ENCODE measurements around the gene COL18A1. TPM values are rescaled to one million over a fixed set of nuclear protein-coding genes. Genes with fewer than 3 reads are reported as not detected.

COL18A1 gene
- total and polyA plus RNA-seq, 9 of the 15 experiments (the other 6 are each of a cell fraction or from before 2014, with no cell fraction given) = 0.14 to 16.4 (median 2.0) TPM

- DNase-seq (ENCODE audit: extremely low read depth in 1 of 4, low spot score in 3 of 4) (no peak), FAIRE-seq (no peak), ATAC-seq (no peak)
- in situ Hi-C loops (cut with MboI) (loop anchor here (5.0 kb wide), 1 partner anchor 350 kb away; no protein-coding TSS in a partner anchor), intact Hi-C loops (cut with micrococcal nuclease) (no loop called here)
- Histone ChIP-seq H3K27ac (ENCODE audit: extremely low read depth, low read depth, low read length) (no peak overlapping the region), H3K4me1 (replicated peaks in 1 of 2; ENCODE audit: control insufficient read depth in 2 of 2, insufficient read depth in 2 of 2, low read length in 2 of 2) (peaks cover 0 to 47% of the 10 kb centered on the region in 2 experiments; a peak in 3 of 5 replicates), H3K79me2 (ENCODE audit: control insufficient read depth, insufficient read depth, low read length) (no peaks in the 10 kb centered on the region), H3K9me3 (replicated peaks; ENCODE audit: control insufficient read depth, insufficient read depth, low read depth, low read length) (no peaks in the 10 kb centered on the region), H3K9me1 (ENCODE audit: control insufficient read depth, insufficient read depth, low read length) (peaks cover 3% of the 10 kb centered on the region), H4K20me1 (replicated peaks; ENCODE audit: control insufficient read depth, insufficient read depth, low read length) (peaks cover 52% of the 10 kb centered on the region), H2AFZ (ENCODE audit: low read depth, low read length) (no peak overlapping the region), H3K4me3 (no peak overlapping the region), H3K36me3 (ENCODE audit: control insufficient read depth, insufficient read depth, low read length) (no peaks in the 10 kb centered on the region), H3K9ac (ENCODE audit: insufficient read depth in 1 of 2, low read depth in 2 of 2, low read length in 2 of 2) (no peak overlapping the region), H3K4me2 (ENCODE audit: insufficient read depth, low read length) (no peak overlapping the region), H3K27me3 (ENCODE audit: control insufficient read depth in 2 of 2, insufficient read depth in 2 of 2, low read length in 2 of 2) (peaks cover 12 to 36% of the 10 kb centered on the region in 2 experiments; a peak in 4 of 5 replicates)
- POLR2A ChIA-PET = interaction anchor here (0.6 to 1.1 kb wide), 2 partner anchors 10 to 94 kb away, joined by 3 to 4 read pairs; no protein-coding TSS in a partner anchor
- TF ChIP-seq BRD9 (IDR thresholded peaks at IDR 0.05; ENCODE audit: low read depth, partially characterized antibody) = no peak
- no peak for TF ChIP-seq CHD1 (IDR thresholded peaks at IDR 0.05; ENCODE audit: low read length)
- no peak for TF ChIP-seq ZBTB26 (CRISPR knock-in tag; IDR thresholded peaks at IDR 0.05)
- TF ChIP-seq CLOCK (CRISPR knock-in tag; IDR thresholded peaks at IDR 0.05; ENCODE audit: borderline replicate concordance) = no peak
- TF ChIP-seq ETS2 (tag; IDR thresholded peaks at IDR 0.05; ENCODE audit: borderline replicate concordance, poor library complexity, severe bottlenecking) = no peak
- TF ChIP-seq SMARCB1 (IDR thresholded peaks at IDR 0.05; ENCODE audit: insufficient read length, low read depth) = no peak
- no peak for TF ChIP-seq CC2D1A (IDR thresholded peaks at IDR 0.05)
- TF ChIP-seq E2F6 (IDR thresholded peaks at IDR 0.05; ENCODE audit: borderline replicate concordance in 1 of 2, extremely low read depth in 1 of 2, insufficient read depth in 1 of 2, insufficient read length in 1 of 2, low read depth in 1 of 2, low read length in 1 of 2, poor library complexity in 1 of 2, severe bottlenecking in 1 of 2) = no peak
- no peak for TF ChIP-seq ESRRB (CRISPR knock-in tag; IDR thresholded peaks at IDR 0.05; ENCODE audit: borderline replicate concordance)
- CTCF ChIA-PET (ENCODE audit: low intra/inter-chr PET ratio) = no interaction called here
- BruUV-seq (replicated peaks) = no TSS peak
These were observed 56.9 kb downstream of the COL18A1 start for GRCh38 chr21:45461806-45462341.
